Measurements from ENCODE around the gene CMTM7.
"Not testable (repeated sequence)": the region's sequence is repeated elsewhere in the genome, so short reads cannot be mapped to it uniquely, and the experiment has no call there.

Gene CMTM7

DNA sequence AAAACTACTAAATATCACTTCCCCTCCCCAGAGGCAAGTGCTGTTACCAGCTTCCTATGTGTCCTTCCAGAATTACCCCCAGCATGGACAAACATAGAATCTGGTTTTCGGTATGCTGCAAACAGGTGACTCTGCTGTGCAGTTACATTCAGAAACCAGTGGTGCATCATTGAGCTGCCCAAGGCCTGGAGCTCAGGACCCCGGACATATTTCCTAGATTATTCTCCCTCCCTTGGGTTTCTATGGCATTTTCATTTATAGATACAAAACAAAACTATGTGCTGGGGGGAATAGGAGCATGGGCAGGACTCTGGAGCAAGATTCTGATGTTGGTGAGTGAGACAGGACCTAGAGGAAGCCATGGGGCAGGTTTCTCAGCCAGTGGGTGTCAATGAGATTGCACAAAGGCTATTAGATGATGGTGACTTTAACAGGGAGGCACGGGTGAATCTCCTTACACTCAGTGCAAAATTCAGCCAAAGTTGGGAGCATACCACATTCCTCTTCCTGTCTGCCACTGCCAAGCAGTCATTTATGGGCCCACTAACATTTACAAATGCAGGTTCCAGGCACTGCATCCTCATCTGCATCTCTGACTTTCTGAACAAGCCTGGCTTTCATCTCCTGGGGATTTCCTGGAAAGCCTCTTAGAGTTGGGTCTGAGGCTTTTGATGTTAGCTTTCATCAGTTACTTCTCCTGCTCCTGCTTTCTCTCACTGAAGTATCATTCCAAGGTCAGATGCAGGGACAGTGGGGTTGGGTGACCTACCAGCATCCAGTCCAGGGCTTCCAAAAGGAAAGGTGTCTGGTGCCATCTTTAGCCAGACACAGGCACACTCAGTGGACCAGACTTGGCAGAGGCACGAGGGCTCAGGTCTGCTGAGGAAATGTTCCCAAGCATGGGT is 44.5 kb downstream of the CMTM7 start:
- DNase-seq: no peak

DNA sequence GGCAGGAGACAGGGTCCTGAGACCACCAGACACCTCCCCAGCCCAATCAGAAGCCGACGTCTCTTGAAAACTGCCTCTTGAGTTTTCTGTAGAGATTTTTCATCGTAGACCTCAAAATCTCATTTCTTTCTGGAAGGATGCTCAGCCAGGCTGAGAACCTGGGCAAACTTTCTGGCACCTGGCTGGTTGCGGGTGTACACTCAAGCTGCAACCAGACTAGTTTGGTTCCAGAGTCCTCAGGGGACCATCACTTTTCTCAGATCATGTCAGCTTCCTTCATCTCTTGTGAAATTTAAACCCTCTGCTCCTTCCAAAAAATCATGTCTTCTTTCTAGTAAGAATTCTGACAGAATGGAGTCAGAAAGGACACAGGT is 45.1 kb downstream of the CMTM7 start:
- DNase-seq: no peak

DNA sequence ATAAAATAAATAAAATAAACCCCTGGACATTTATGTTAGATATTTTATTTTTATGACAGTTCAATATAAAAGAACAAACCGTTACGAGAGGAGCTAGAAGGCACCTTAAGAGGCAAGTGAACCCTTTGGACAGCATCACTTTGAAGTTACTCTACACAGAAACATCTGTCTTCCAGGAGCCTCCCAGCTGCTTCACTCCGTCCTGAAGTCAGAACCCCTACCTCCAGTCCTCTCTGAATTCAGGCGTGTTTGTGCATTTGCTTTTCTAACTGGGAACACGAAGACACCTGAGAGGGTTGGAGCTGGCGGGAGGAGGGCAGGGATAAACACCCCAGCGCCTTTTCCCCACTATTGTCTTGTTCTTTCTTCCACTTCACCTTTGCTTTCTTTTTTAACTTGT is 46.2 kb downstream of the CMTM7 start:
- DNase-seq: no peak

DNA sequence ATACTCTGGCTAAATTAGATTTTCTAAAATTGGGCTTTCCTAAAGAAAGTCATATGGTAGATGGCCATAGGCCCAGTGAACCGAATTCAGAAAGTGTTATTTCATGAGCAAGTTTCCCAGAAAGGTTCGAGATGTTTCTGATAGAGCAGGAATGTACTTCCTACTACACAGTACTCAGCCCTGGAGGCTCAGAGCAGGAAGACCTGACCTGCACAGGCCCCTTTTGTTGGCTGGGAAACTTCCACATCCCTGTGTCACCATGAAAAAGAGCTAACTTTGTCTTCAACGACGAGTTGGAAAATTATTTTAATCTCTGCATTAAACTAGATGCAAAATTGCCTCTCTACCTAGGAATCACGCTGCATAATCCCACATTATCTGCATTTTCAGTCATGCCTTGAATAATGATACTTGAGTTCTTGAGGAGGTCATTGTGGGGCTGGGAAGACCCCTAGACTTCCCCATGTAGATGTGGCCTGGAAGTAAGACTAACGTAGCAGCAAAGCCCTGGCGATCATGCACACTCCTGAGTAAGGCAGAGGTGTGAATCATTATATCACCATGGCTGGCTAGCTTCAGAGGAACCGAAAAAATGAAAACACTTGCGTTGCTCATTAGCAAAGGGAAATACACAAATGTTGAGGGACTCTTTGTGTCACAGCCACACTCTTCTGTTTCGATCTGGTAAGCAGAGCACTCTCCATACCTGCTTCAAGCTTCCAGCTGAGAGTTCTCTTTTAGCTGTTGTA is 47.1 kb downstream of the CMTM7 start:
- DNase-seq: no peak

DNA sequence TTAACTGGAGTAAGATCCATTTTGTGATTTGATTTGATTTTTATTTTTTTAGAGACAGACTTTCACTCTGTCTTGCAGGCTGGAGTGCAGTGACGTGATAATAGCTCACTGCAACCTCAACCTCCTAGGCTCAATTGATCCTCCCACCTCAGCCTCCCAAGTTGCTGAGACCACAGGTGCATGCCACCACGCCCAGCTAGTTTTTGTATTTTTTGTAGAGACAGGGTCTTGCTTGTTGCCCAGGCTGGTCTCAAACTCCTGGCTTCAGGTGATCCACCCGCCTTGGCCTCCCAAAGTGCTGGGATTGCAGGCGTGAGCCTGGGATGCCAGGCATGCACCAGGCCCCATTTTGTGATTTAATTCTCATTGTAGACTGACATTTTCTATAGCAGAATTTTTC is 47.8 kb downstream of the CMTM7 start:
- DNase-seq: not testable (repeated sequence)

DNA sequence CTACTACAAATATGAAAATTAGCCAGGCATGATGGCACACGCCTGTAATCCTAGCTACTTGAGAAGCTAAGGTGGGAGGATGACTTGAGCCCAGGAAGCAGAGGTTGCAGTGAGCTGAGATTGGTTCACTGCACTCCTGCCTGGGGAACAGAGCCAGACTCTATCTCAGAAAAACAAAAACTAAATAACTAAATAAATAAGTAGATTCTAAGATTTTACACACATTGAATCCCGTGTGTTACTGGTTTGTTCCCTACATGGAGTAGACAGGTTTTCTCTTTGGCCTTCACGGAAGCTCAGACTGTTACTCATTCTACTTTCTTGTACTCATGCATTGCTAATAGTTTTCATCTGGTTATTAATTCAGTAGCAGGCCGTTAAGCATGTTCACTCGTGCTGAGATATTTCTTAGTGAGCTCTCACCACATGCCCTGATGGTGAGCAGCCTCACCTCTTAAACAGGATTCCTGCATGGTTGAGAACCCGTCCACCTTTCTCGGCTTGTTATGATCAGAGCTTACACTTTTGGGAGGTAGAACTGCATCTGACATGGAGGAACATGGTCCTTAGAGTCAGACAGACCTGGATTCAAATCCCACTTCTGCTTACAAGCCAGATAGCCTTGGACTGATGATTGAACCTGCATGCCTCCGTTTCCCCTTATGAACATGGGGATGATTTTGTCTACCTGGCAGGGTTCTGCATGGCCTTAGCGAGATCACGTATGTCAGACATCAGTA is 49.1 kb downstream of the CMTM7 start:
- DNase-seq: no peak

DNA sequence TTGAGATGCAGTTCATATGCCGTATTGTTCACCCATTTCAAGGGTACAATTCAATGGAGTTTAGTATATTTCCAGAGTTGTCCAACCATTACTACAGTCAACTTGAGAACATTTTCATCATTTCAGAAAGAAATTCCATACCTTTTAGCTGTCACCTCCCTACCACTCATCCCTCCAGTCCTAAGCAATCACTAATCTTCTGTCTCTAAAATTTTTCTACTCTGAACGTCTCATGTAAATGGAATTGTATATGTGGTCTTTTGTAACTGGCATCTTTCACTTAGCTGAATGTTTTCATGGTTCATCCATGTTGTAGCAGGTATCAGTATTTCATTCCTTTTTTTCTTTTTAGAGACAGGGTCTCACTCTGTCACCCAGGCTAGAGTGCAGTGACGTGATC is 51.1 kb downstream of the CMTM7 start:
- DNase-seq: no peak

DNA sequence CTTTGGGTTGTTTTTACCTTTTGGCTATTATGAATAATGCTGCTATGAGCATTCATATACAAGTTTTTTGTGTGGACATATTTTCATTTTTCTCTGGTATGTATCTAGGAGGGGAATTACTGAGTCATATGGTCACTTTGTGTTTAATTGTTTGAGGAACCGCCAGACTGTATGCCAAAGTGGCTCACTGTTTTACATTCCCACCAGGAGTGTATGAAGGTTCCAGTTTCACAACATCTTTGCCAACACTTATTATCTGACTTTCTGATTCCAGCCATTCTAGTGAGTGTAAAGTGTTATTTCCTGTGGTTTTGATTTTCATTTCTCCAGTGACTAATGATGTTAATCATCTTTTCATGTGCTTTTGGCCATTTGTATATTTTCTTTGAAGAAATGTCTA is 51.8 kb downstream of the CMTM7 start:
- DNase-seq: no peak

DNA sequence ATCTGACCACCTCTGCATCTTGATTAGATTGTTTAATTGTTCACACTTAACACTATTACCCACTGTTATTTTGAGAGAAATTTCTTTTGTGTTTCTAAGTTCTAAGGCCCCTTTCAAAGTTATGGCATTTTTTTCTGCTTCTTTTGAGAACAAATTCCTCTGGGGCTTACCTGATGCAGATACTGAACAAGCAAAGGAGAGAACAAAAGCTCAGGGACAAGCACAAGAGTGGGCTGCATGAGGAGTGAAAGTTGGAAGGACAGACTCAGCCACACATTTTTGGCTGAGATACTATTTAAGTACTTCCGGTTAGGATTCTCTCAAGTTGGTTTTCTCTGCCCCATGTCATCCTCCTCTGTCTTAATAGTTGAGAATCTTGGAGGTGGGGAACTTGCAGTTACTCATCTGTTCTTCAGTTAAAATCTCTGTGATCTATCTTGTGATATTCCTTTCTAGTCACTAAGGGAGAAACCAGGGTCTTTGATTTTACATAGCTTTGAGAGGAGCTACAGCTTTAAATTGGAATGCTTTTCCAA is 56.3 kb downstream of the CMTM7 start:
- DNase-seq: no peak

DNA sequence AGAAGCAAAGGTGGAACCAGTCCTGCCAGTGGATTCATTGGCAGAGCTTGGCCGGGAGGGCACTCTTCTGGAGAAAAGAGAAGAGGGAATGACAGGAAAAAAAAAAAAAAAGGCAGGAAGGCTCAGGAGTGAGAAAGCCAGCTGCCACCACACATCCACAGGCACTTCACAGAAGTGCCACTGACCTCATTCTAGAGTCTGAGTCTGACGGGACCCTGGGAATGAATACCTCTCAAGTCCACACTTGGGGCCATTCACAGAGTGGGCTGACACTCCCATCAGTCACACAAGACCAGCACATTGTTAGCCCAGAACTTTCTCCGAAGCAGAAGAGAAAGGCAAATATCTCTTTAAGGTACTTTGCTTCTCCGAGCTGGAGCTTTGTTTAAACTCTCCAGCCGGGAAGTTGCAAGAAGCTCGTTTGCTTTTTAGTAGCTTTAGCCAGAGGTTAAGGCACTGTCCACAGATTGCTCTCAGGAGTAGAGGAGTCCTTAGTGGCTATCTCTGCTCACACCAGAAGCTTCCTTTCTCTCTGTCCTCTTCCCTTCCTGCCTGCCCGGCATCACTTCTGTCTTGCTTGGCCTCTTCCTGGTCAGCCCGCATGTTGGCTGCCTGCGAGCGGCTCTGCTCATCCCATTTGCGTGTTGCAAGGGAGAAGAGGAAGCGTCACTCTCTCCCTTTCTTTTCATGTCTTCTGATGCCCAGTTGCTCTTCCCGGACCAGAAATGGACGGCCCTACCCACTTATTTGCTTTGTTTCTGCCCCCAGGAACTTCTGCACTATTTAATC is 57.2 kb downstream of the CMTM7 start:
- DNase-seq: peak in 11 of 56 donors; percentile 3 to 21 (median 7)

DNA sequence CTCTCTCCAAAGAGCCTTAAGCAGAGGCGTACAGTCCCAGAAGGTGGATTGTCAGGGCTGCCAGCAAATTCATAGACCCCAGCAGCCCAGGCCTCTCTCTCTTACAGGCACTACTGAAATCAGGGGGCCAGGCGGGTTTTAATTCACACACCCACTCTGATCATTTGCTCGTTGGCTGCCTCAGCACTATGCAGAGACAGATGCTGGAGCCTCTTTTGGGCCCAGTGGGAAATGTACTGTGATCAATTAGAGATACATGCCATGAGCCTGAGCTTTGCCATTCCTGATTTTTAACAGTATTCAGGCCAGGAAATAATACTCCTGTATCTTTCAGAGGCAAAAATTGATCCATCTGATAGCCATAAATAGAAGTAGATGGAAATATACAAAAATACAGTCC is 58.0 kb downstream of the CMTM7 start:
- DNase-seq: no peak

DNA sequence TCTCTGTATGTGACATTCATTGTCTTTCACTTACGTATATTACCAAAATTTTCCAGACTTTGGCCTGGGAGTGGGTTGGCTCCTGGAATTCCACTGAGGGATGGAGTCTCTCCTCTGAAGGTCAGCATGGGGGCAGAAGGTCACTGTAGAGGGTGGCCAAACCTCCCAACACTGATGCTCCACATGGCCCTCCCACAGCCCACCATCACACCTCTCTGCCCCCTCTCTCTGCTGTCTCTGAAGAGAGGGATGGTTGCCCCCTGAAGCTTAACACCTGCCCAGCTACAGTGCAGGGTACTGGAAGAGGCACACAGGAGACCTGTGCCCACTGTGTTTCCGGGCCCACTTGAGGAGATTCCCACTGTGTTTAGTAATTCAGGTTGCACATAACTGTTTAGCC is 58.8 kb downstream of the CMTM7 start:
- no peak for DNase-seq

DNA sequence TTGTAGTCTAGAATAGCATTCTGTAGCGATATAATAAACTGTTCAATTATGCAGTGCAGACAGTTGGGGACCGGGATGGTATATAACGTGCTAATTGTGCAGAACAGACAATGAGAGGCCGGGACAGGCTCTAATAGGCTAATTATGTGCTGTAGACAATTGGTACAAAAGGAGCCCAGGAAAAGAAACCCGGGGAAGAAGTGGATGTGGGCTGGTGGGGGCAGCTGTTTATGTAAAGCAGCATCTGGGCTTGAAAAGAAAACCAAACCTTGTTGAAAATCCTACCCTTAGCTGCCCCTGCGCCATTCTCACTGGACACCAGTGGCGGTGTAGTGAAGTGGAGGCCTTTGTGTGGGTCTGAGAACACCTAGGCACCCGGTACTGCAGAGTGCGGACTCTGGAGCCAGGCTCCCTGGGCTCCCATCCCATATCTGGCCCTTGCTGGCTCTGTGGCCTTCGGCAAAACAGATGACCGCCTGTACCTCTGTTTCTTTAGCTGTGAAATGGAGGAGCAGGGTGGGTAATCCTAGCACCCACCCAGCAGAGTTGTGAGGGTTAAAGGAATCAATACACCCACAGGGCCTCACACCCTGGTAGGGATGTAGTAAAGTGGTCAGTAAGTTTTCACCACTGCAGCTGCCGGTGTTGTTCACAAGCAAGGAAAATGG is 59.5 kb downstream of the CMTM7 start:
- peak in 1 of 56 donors; percentile 4 for DNase-seq

DNA sequence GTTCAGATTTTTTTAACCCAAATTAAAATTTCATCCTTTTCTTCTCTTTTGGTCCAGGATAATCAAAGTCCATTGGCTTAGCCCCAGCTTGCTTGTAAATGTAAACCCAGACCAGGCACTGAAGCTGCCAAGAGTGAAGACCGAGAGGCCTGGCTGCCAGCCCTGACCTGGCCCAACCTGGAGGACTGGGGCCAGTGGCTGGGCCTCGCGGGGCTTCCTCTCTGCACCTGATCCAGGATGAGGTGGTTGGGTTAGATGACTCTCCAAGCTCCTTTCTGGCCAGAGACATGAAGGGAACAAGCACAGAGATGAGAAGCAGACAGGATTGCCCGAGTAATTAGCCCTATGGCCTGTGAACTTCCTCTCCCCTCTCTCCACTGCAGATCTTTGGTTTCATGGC is 60.4 kb downstream of the CMTM7 start:
- no peak for DNase-seq

DNA sequence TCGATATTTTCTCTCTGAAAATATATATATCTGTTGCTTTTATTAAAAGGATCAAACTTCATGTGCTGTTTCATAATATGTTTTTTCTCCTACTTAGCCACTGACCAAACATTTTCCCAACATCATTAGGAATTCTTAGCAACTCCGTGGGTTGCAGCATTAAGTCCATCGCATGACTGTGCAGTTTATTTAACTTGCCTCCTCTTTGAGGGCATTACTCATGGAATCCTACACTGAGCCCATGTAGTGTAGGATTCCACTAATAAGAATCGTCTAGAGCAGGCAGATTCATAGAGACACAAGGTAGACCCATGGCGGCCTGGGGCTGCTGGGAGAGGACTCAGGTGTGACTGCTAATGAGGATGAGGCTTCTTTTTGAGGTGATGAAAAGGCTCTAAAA is 61.7 kb downstream of the CMTM7 start:
- DNase-seq: no peak

DNA sequence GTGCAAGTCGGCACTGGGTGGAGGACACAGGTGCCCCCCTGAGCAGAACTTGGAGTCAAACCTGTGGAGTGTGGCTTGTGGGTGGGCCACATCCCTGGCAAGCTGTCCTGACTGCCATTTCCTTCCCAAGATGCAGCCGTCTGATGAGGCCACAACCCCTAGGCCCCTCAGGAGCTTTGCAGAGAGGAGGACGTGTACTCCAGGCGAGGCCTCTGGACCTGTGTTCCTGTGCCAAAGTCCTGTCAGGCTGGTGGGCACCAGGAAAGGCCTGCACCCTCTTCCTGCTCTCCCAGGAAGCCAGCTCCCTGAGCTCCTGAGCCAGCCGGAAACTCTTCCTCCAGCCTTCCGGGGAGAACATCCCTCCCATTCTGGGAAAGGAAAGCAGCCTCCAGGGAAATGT is 62.5 kb downstream of the CMTM7 start:
- DNase-seq: no peak

DNA sequence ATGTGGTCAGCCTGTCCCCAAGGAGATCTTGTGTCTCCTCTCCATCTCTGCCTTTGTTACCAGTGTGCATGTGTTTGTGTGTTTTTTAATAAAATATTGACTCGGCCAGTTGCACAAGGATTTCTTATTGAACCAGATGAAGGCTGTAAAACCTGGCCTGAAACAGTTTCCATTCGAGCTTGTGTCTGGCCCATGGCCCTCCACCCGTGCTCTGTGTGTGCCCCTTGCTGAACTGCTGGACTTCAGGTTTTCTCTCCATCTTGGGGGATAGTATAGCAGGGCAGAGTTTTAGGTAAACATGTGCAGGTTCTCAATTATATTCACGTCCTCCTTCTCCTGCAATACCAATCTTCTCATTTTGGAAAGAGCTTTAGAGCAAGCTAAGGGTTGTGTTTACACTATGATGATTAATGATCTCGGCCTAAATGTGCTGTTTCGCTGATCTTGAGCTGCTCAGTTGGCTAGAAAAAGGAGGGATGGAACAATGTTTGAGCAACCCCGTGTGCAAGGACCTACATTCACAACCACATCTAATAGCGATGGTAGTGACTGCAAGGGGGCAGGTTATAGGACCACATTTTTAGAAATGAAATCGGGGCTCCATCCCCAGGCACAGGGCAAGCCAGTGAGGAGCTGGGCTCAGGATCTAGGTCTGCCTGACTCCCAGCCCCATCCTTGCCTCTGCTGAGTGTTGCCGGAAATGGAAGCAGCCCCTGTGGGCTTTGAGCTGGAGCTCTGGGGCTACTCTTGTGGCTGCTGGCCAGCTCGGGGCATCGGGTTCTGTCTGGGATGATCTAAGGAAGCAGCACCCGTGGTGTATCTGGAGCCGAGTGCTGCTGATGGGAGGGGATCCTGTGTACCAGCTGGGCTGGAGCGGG is 63.3 kb downstream of the CMTM7 start:
- DNase-seq: no peak

DNA sequence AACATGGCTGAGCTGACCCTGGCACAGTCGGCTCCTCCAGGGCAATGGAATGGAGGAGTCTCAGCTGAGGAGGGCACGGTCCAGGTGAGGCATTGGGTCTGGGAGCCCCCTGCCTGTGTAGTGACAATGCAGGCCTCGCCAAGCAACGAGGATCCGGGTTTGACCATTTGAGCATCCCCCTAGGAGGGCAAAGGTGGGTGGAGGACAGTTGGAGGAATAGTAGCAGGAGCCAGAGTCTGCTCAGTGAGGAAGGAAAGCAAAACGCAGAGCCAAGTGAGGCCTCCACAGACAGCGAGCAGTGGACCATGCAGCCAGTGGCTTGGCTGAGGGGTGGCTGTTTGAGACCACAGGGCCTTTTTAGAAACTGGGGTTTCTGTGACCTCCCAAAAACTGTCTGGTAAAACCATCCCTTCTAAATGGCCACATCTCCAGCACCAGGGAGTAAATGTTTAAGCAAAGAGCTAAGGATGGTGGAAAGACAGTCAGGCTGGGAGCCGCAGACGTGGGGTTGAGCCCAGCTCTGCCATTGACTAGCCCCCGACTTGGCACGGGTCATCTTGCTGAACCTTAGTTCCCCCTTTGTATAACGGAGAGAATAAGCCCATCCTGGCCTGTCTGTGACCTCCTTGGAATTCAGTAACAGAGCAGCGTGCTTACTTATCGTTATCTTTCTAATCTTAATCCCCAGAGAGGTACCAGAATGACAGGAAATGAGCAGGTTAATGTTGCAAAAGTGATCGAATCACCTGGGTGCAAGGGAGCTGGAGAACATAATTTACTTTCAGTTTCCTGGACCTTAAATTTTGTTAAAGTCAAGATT is 64.2 kb downstream of the CMTM7 start:
- DNase-seq: no peak

All from nucleus accumbens (tissue), 56 donors.